GM10847 (cell line): Measurements from ENCODE around the gene ST14.

Experiments used
- POLR2A ChIP-seq: IDR thresholded peaks from 2 replicates; pipeline ENCODE4 v1.6.1; 2011; ENCODE audit not compliant: insufficient read length; ENCODE audit errors: extremely low read depth

ST14 gene

DNA sequence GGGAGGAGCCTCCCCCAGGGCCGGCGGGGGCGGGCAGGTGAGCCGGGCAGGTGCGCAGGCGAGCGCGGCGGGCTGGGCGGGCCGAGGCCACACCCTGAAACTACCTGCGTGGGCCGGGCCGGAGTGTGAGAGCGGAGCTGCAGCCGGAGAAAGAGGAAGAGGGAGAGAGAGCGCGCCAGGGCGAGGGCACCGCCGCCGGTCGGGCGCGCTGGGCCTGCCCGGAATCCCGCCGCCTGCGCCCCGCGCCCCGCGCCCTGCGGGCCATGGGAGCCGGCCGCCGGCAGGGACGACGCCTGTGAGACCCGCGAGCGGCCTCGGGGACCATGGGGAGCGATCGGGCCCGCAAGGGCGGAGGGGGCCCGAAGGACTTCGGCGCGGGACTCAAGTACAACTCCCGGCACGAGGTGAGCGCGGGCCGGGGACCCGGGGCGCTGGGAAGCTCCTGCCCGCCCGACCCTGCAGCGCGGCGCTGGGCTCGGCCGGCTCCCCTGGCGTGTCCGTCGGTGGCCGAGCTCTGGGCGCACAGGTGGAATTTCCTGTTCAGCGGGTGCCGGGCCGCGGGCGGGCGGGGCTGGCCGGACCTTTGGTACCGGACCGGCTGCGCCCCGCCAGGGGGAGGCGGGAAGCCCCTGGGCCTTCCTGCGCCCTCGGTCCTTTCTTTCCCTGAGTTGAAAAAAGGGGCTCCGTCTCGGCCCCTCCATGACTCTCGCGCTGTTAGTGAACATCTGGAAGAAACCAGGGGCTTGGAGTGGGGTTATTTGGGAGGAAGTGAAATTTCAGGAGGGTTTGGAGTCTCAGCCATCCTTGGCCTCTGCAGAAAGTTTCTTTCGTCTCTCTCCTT, at the start of gene ST14:
ST14 (plus strand) TSS at position 126 of the 841 bp plus-strand sequence; CDS start at position 324, 198 bp downstream.
- TF ChIP-seq POLR2A, result no peak

DNA sequence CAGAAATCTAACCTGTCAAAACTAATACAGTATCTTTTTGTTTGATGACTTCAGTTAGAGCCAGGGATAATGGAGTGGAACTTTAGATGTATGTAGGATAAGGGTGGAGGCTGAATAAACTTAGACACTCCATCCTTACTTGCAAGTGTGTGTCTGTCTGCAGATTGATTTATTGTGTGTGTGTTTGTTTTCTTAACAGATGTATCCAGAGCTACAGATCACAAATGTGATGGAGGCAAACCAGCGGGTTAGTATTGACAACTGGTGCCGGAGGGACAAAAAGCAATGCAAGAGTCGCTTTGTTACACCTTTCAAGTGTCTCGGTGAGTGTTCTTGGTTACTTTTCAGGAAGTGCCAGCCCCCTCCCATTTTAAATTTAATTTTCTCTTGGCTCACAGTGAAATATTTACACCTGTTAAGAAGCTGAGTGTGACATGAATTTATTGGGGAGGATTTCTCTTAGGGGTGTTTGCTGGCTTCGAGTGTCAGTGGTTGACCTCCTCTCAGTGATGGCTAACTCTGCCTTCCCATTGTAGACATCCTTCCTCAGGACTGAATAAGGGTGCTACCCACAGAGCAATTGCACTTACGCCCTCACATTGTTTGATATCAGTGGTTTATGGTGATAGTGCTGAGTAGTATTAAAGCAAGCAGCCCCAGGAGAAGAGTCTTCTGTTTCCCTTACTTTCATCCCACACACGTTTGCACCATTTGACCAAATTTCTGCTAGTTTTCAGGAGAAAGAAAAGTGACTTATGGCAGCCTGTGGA, 49.1 kb upstream of the ST14 start:
- TF ChIP-seq POLR2A, result no peak

DNA sequence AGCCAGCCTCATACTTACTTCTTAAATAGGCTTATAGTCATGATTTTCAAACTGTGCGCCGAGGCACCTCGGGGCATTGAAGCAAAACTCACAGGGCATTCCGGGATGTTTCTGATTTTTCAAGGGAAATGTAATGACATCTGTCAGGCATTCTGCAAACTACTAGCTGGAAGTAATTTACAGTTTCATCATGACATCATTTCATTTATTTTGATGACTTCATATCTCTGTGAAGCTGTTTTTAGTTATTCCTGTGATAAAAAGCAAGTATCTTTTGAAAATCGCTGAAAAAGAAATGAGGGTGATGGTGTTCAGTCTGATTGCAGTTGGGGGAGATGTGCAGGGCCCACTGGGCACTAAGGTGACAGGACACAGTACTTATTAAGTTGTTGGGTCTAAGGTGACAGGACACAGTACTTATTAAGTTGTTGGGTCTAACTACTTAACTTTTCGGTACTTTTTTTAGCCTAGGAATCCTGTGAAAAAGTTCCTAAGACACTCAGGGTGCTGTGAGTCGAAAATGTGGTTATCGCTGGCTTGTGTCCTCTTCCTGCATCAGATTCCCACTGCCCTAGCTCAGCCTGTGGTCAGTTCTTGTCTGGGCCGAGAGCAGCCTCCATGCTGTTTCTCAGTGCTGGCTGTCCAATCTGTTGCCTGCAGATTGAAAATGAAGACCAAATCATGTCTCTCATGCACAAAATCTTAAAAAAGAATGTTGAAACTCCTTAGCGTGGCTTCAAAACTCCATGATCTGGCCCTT, 47.3 kb upstream of the ST14 start:
- no peak for TF ChIP-seq POLR2A

DNA sequence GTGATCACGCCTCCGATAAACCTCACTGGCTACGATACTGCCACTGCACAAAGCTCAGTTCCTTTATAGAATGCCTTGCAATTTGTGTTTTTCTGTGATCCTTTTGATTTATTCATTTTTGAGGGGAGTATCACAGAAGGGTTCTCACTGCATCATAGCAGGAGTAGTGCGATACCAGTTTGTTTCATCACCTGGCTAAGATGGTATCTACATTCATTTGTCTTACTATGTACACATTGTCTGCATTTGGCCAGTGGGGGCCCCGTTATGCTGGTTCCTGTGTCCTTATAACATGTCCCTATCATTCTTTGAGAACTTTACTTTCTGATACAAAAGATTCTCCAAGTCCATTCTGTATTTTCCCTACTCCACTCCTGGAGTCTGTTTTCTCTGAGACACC, 45.3 kb upstream of the ST14 start:
- no peak for TF ChIP-seq POLR2A

DNA sequence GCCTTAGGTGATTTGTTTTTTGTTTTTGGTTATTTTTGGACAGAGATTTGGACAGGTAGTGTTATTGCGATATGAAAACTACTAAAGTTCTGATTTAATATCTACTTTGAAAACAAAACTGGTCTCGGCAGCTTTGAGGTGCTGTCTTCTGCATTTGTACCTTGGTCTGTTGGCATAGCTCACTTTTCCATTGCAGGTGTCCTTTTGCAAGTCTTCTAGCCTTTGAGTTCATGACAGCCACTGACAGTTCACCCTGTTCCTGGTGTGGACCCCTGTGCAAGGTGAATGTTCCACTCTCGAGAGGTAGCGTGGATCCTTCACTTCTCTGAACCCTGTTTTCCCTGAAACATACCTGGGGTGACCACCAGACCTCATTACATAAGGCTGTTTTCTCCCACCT, 44.9 kb upstream of the ST14 start:
- TF ChIP-seq POLR2A, result no peak

DNA sequence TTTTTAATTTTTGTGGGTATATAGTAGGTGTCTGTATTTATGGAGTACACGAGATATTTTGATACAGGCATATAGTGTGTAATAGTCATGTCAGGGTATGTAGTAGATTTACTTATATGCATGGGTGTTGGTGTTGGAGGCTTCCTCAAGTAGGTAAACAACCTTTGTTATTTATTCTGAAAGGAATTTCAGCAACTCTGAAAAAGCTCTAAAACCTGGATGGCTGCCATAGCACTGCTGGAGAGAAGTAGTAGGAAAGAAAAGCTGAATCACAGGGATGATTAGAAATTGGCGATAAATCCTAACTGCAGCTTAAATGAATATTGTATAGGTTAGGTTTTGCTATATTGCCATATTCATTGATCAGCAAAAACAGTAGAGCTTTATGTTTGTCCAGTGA, 44.4 kb upstream of the ST14 start:
- no peak for TF ChIP-seq POLR2A

DNA sequence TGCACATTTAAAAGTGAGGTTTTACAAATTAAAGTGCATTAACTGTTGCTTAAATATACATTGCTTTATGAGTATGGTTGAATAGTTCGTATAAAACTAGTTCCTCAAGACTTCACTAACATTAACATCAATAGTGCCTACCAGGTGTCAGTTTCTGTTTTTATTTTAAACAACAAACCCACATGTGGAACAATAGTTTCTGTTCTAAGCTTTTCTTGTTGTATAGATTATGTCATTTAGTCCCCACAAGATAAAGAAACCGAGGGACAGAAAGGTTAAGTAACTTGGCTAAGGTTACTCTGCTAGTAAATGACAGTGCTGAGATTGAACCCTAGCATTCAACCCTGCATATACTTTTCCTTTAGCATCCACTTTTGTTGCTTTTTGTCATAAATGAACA, 41.4 kb upstream of the ST14 start:
- TF ChIP-seq POLR2A, result no peak

DNA sequence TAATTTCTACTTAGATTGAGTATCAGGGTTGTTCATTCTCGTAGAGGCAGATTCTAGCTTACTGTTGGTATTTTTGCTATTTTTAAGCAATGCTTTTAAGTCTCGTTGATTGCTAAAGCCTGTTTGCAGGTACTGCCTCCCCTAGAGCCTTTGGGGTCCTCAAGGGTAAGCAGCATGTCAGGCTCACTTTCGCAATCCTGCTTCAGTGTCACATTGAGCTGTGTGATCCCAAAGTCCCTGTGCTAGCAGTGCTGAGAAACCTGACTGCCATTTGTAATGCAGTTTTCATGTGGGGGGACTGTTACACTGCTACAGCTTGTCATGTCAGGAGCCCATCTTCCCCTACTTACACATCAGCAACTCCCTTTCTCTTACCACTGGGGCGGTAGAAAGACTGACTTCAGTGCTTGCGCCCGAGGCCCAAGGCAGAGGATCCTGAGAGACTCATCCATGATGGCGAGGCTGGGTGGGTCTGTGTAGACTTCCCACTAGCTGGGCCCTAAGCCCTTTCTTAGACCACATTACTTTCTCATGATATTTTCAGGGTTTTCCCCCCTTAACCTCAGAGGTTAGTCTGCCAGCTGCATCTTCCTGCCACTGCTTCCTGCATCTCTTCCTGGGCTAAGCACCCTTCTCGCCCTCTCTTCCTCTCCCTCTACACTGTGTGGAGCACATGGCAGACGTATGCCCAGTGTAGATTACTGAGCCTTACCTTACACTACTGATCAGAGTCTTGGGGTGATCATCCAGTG, 40.8 kb upstream of the ST14 start:
- TF ChIP-seq POLR2A, result no peak

DNA sequence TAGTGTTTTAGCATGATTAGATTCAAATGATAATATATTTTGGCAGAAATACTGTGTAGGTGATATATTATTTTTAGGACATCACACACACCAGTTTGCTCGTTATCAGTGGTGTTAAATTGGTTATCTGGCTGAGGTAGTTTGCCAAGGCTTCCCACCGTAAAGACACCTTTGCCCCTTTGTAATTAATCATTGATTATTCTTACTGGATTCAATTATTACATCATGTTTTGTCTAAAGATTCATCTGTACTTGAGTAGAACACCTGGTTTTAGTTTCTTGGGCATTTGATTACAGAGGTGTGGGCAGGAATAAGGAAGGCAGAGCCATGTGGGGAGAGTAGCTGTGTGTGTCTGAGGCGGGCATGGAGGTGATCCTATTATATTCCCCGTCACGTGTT, 39.5 kb upstream of the ST14 start:
- no peak for TF ChIP-seq POLR2A

DNA sequence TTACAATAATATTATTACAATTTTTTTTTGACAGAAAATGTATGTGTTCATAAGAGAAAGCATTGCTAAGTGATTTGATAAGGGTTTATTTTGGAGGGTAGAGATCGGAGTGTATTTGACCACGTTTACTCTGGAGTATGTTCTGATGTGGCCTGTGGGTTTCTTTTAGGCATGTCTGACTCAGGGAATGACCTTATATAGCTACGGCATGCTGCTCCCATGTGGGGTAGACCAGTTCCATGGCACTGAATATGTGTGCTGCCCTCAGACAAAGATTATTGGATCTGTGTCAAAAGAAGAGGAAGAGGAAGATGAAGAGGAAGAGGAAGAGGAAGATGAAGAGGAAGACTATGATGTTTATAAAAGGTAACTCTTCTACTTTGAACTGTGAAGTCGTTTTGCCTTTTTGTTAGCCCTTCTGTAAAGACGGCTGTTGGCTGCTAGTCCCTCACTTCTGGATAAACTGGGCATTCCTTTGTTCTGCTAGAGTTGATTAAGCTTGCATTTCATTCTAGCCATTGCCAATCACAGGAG, 38.1 kb upstream of the ST14 start:
- no peak for TF ChIP-seq POLR2A

DNA sequence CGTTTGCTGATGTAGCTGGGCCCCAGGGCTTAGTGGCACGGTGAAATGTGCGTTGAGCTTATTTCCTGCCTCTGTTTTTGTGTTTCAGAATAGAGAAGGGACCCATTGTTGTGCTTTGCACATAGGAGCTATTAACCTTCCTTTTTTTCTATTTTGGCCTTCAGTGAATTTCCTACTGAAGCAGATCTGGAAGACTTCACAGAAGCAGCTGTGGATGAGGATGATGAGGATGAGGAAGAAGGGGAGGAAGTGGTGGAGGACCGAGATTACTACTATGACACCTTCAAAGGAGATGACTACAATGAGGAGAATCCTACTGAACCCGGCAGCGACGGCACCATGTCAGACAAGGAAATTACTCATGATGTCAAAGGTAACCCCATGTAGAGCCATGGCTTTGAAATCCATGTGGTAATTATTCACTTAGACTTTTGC, 37.4 kb upstream of the ST14 start:
- no peak for TF ChIP-seq POLR2A

DNA sequence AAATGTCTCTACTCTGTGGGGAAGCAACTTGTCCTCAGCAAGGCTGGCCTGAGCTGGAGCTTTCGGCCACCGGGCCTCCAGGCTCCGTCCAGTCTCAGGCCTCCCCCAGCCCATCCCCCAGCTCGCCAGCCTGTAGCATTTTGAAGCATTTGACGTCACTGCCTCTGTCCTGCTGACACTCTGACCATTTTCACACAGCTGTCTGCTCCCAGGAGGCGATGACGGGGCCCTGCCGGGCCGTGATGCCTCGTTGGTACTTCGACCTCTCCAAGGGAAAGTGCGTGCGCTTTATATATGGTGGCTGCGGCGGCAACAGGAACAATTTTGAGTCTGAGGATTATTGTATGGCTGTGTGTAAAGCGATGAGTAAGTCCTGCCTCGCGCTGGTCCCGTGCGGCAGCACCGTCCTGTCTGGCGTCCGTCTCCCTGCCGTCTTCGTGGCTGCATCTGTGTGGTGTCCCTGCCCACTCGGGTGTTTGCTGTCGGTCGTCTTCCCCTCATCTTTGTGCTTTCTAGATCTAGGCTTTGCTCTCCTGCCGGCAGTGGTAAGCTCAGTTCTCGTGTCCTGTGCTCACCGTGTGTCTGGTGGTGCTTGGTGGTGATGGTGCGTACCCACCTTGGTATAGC, 36.1 kb upstream of the ST14 start:
- TF ChIP-seq POLR2A, result no peak

DNA sequence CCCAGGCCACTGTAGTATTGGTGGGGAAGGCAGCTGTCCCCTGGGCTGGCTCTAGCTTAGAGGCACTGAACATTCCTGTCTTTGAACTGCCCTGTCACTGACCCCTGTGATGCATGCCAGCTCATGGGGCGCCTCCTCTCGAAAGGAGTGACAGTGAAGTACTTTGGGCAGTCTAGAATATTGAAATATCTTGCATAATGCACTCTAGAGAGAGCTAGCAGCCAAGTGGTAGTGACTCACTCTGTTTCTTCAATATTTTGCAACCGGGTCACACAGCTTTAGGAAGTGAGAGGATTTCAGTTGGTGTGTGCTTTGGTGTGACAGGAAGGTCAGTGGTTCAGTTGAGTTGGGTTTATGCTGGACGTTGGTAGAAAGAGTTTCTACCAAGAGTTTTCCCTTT, 35.5 kb upstream of the ST14 start:
- TF ChIP-seq POLR2A, result no peak

DNA sequence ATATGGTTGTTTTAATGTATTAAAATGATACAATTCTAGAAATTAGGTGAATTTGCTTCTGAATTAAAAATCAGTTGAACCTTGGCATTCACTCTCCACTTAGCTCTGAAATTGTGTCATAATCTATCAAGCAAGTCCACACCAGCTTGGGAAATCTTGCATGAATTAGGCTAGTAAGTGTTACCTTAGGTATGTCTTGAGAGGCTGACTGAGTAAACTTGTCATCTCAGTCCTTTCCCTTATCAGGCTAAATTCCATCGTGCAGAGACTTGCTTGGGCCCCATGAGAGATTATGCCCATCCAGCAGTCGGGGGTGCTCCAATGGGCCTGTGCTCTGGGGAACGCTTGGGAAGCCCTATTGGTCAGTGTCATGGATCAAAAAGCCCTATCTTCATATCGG, 33.9 kb upstream of the ST14 start:
- no peak for TF ChIP-seq POLR2A

DNA sequence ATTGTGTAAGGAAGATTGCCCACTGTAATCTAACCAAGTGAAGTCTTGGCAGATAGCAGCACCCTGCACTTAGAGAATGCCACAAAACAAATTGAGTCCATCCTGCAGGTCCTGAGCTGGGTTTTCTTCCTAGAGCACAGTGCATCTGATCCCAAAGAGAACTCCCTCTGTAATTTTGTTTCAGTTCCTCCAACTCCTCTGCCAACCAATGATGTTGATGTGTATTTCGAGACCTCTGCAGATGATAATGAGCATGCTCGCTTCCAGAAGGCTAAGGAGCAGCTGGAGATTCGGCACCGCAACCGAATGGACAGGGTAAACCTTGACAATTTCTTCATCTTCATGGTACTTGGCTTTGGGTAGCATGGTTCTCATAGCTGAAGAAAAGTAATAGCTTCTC, 33.1 kb upstream of the ST14 start:
- TF ChIP-seq POLR2A, result no peak

DNA sequence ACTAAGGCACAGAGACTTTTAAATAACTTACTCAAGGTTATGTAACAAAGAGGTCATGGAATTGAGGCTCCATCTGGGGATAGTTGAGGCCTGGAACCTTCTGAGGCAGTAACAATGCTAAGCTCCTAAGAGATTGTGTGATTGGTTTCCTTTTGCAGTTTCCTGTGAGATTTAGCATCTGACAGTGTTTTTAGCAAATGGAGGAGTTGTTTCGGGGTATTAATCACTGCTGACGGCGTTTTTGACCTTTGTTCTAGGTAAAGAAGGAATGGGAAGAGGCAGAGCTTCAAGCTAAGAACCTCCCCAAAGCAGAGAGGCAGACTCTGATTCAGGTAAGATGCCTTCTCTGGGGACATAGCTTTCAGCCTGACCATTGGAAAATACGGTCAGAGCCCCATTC, 32.1 kb upstream of the ST14 start:
- TF ChIP-seq POLR2A, result no peak
